ENCODE measurements around the gene RARG. TPM values are rescaled to one million over a fixed set of nuclear protein-coding genes. Genes with fewer than 3 reads are reported as not detected.
"Not testable (repeated sequence)": the region's sequence is repeated elsewhere in the genome, so short reads cannot be mapped to it uniquely, and the experiment has no call there.

Gene RARG
- total RNA-seq, 1 donor from 2014 or later: 6.1 TPM

DNA sequence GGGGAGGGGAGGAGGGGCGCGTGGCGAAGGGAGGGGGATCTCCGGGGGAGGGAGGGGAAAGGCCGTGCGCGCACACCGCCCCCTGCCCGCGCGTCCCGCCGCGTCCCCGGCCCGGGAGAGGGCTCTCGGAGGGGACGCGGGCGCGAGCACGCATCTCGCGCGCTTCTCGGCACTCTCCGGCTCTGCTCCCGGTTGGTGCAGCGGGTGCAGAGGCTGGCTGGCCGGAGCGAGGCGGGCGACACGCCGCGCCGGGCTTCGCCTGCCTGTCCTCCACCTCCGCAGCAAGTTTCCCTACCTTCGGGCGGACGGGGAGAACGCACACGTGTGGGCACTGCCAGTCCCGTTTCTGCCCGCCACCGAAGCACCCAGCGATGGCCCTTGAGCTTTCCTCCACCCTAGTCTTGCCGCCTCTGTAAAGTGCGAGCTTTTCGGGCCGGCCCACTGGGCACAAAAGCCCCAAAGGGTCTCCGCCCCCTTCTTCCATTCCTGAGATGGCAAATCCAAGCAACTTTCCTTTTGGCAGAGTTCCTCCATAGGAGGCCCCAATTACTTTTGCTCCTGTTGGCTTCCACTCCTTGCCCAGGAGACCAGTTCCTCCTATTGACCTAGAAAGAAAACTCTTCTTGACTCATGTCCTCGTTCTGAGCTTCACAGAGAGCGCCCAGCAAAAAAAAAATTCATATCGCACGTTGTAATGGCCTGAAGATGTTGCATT is 50.9 kb downstream of the RARG start:
- Histone ChIP-seq H3K36me3 (ENCODE audit: control insufficient read depth, insufficient read depth, low read length) (peaks cover 3% of the 10 kb centered on the region), H3K4me3 (ENCODE audit: low read depth, low read length) (peak overlapping the region; percentile 80), H3K27me3 (ENCODE audit: control insufficient read depth, insufficient read depth, low read length) (no peaks in the 10 kb centered on the region)
- DNase-seq (ENCODE audit: low read depth): no peak
- TF ChIP-seq CTCF (IDR thresholded peaks at IDR 0.05; ENCODE audit: insufficient read depth, low read length, poor library complexity, severe bottlenecking): no peak

- peak; percentile 90 for DNase-seq (ENCODE audit: low read depth)
- H3K27me3 ChIP-seq (ENCODE audit: control insufficient read depth, insufficient read depth, low read length): no peaks in the 10 kb centered on the region
- peaks cover 3% of the 10 kb centered on the region for H3K36me3 ChIP-seq (ENCODE audit: control insufficient read depth, insufficient read depth, low read length)
- TF ChIP-seq CTCF (IDR thresholded peaks at IDR 0.05; ENCODE audit: insufficient read depth, low read length, poor library complexity, severe bottlenecking): no peak
- peak within 1 kb of the TSS; percentile 80 for H3K4me3 ChIP-seq (ENCODE audit: low read depth, low read length)
These were observed 51.6 kb downstream of the RARG start, which contains the start of the genes CSAD and ZNF740 for GRCh38 chr12:53180220-53180930. CSAD (minus strand) TSS chr12:53180925; CDS start chr12:53173470, 7,455 bp downstream. ZNF740 (plus strand) TSS chr12:53180722; CDS start chr12:53181984, 1,262 bp downstream.

DNA sequence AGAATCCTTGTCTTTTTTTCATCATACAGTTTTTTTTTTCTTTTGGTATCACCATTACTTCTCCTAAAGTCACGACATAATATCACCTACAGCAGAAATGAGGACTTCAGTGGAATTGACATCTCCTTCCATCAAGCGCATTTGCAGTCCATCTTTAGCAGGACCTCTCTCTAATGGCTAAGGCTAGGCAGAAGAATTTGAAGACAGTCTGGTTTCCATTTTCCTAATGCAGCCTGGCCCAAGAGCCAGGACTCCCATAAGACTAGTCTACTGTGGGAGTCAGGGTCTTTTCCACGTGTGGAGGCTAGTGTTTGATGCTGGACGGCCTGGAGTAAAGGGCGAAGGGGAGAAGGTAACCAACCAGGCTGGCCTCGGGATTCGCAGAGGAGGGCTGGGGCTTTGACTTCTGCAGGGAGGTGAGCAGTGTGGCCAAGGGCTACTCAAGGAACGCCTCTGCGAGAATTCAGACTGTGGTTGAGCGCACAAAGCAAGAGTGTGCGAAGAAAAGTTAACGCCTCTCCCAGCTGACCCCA is 52.3 kb downstream of the RARG start:
- DNase-seq (ENCODE audit: low read depth): no peak
- Histone ChIP-seq H3K36me3 (ENCODE audit: control insufficient read depth, insufficient read depth, low read length) (peaks cover 2% of the 10 kb centered on the region), H3K27me3 (ENCODE audit: control insufficient read depth, insufficient read depth, low read length) (no peaks in the 10 kb centered on the region), H3K4me3 (ENCODE audit: low read depth, low read length) (peak overlapping the region; percentile 80)
- no peak for TF ChIP-seq CTCF (IDR thresholded peaks at IDR 0.05; ENCODE audit: insufficient read depth, low read length, poor library complexity, severe bottlenecking)

DNA sequence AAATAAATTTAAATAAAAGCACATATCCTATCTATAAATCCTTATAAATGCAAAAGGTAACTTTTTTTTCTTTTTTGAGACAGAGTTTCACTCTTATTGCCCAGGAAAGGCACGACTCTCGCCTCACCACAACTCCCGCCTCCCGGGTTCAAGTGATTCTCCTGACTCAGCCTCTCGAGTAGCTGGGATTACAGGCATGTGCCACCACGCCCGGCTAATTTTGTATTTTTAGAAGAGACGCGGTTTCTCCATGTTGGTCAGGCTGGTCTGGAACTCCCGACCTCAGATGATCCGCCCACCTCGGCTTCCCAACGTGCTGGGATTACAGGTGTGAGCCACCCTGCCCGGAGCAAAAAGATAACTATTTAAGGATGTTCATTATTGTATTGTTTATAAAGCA is 53.2 kb downstream of the RARG start:
- not testable (repeated sequence) for H3K4me3 ChIP-seq (ENCODE audit: low read depth, low read length); H3K27me3 ChIP-seq (ENCODE audit: control insufficient read depth, insufficient read depth, low read length)

DNA sequence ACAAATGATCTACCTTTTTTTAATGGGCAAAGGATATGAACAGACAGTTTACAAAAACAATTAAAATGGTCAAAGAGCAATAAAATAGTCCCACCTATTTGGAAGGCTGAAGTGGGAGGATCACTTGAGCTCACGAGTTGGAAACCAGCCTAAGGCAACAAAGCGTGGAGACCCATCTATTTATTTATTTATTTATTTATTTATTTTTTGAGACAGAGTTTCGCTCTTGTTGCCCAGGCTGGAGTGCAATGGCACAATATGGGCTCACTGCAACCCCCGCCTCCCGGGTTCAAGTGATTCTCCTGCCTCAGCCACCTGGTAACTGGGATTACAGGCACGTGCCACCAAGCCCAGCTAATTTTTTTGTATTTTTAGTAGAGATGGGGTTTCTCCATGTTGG is 54.6 kb downstream of the RARG start:
- not testable (repeated sequence) for H3K36me3 ChIP-seq (ENCODE audit: control insufficient read depth, insufficient read depth, low read length); H3K4me3 ChIP-seq (ENCODE audit: low read depth, low read length); DNase-seq (ENCODE audit: low read depth); H3K27me3 ChIP-seq (ENCODE audit: control insufficient read depth, insufficient read depth, low read length)

More for the DNA sequence above, 53.2 kb downstream of the RARG start:
- H3K36me3 ChIP-seq (ENCODE audit: control insufficient read depth, insufficient read depth, low read length); DNase-seq (ENCODE audit: low read depth): not testable (repeated sequence)

DNA sequence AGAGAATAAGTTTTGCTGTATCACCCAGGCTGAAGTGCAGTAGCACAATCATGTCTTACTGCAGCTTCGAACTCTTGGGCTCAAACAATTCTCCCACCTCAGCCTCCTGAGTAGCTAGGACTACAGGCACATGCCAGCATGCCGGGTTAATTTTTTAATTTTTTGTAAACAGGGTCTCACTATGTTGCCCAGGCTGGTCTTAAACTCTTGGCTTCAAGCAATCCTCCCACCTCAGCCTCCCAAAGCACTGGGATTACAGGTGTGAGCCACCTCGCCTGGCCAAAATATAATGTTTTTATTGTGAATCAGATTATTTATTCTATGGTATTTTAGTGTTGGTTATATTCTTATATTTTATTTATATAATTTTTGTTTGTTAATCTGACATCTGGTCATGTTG is 55.3 kb downstream of the RARG start:
- Histone ChIP-seq H3K4me3 (ENCODE audit: low read depth, low read length) (no peak overlapping the region), H3K27me3 (ENCODE audit: control insufficient read depth, insufficient read depth, low read length) (no peaks in the 10 kb centered on the region), H3K36me3 (ENCODE audit: control insufficient read depth, insufficient read depth, low read length) (peaks cover 1% of the 10 kb centered on the region)
- no peak for DNase-seq (ENCODE audit: low read depth)
- no peak for TF ChIP-seq CTCF (IDR thresholded peaks at IDR 0.05; ENCODE audit: insufficient read depth, low read length, poor library complexity, severe bottlenecking)

Measured in kidney epithelial cell (primary cell).